Putamen (tissue), 1 donor: ENCODE measurements around the gene DRAP1.

Source experiments
- DNase-seq: peaks from one replicate; pipeline ENCODE4 v3.0.0-alpha.2; 2016; ENCODE audit warnings: low spot score

The DRAP1 gene

DNA sequence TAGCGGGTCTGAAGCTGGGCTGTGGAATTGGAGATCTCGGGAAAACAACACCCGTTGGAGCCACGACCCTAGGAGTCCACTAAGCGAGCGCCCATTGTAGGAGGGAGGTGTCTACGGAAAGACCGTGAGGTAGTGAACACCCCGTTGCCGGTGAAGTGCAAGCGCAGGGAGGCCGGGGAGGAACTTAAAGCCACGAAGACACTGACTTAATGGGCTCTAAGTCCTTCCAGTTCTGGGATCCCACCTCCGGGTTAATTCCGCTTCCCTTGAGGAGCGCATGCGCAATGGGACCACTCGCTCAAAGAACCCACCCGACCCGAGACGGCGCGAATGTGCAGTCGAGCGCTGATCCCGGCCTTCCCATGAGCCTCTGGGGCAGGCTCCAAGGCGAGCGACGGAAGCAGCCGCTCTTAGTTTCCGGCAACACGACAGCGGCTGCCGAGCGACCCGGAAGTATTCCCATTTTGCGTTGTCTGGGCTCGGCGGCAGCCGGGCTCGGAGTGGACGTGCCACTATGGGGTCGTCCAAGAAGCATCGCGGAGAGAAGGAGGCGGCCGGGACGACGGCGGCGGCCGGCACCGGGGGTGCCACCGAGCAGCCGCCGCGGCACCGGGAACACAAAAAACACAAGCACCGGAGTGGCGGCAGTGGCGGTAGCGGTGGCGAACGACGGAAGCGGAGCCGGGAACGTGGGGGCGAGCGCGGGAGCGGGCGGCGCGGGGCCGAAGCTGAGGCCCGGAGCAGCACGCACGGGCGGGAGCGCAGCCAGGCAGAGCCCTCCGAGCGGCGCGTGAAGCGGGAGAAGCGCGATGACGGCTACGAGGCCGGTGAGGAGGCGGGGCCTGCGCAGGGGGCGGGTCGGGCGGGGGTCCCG is 42.3 kb downstream of the DRAP1 start, which contains the start of gene SART1:
Gene SART1 (plus strand): TSS at position 468 of the 874 bp plus-strand sequence. CDS start 47 bp downstream, at position 515.
- peak; percentile 98 for DNase-seq

DNA sequence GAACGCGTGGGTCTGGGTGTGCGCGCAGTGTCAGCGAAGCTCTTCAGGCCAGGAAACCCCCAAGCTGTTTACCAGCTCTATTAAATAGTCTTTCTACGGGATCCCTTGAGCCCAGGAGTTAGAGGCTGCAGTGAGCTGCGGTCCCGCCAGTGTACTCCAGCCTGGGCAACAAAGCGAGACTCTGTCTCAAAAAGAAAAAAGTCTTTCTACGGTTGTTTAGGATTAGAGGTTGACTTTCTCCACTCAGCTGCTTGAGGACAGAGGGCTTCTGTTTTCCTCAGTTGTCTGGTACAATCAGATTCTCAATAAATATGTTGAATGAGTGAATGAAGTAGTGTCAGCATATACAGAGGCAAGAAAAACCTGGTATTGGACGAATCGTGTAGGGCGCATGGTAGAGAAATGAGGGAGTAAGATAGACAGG is 42.9 kb downstream of the DRAP1 start:
- no peak for DNase-seq

DNA sequence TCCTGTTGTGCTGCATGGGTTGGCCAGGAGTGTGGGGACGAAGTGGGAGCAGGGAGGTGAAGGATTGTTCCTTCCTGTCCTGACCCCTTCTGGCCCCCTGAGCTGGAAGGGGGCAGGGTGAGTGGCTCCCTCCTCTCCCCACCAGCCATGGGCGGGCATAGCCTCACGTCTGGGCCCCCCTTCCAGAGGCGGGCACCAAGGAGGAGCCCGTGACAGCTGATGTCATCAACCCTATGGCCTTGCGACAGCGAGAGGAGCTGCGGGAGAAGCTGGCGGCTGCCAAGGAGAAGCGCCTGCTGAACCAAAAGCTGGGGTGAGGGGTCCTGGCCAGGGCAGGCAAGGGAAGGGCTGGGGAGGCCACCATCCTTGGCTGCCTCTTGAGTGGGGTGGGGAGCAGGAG is 45.7 kb downstream of the DRAP1 start:
- no peak for DNase-seq

DNA sequence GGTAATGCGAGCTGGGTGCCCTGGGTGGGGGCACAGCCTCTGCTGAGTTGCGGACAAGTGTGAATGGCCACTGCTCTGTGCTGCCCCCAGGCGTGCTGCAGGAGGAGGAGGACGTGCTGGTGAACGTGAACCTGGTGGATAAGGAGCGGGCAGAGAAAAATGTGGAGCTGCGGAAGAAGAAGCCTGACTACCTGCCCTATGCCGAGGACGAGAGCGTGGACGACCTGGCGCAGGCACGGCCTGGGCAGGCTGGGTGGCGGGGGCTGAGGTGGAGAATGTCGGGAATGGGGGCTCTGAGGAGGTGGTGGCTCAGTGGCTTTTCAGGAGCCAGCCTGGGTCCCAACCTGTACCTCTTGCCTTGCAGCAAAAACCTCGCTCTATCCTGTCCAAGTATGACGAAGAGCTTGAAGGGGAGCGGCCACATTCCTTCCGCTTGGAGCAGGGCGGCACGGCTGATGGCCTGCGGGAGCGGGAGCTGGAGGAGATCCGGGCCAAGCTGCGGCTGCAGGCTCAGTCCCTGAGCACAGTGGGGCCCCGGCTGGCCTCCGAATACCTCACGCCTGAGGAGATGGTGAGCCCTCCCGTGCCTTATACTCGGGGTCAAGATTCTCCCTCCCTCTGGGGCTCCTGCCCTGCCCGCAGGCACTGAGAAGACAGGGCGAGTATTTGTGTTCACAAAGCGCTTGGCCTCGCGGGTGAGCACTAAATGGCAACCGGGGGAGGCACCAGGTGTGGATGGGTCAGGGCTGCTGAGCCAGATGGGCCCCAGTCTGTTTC is 46.9 kb downstream of the DRAP1 start:
- no peak for DNase-seq

DNA sequence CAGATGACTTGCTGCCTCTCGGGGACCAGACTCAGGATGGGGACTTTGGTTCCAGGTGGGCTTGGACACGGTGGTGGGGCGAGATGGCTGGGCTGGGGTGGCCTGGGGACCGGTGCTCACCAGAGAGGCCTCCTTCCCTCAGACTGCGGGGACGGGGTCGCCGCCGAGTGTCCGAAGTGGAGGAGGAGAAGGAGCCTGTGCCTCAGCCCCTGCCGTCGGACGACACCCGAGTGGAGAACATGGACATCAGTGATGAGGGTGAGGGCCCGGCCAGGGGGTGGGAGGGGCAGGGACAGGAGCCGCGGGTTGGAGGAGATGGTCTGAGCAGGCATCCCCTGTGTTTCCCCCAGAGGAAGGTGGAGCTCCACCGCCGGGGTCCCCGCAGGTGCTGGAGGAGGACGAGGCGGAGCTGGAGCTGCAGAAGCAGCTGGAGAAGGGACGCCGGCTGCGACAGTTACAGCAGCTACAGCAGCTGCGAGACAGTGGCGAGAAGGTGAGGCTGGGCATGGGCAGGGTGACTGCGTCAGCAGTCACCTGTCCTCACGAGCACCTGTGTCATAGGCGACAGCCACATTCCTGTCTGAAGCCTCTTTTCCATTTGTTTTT is 48.2 kb downstream of the DRAP1 start:
- no peak for DNase-seq

DNA sequence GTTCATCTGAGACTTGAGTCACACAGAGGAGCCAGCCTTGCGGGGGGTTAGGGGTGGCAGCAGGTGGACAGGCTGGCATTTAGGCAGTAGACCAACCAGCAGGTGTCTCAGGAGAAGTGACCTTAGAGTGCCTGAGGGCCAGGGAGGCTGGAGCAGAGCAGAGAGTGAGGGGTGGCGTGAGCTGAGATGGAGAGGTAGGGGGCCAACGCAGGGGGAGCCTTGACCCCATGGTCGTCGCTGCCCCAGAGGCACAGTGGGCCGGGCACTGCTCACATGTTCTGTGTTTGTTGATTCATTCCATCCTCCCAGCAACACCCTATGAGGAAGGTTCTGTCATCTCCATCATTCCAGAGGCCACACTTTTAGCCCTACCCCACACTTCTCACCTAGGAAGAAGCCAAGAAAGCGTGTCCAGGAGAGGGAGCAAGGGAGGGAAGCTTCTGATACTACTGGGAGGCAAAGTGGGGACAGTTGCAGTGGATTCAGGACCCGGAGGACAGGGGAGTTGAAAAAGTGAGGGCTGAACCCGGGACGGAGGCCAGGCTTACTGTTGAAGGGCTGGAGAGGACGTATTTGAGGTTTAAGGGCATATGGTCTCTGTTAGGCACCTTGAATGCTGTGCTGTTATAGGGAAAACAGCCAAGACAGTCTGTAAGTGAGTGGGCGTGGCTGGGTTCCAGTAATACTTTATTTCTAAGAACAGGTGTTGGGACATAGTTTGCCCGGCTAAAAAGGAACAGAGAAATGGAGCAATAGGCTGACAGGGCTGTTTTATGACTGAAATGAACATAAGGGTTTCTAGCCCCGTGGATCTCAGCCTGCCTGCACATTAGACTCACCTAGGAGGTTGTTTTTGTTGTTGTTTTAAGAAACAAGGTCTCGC is 49.6 kb downstream of the DRAP1 start:
- no peak for DNase-seq
